HT-29 (cell line): Measurements from ENCODE around the gene SLC10A4. TPM values are rescaled to one million over a fixed set of nuclear protein-coding genes. Genes with fewer than 3 reads are reported as not detected.
"Not testable (repeated sequence)": the region's sequence is repeated elsewhere in the genome, so short reads cannot be mapped to it uniquely, and the experiment has no call there.

Experiments used
- DNase-seq: peaks from one replicate; pipeline ENCODE4 v3.0.0-alpha.2; 2015; ENCODE audit warnings: low spot score
- total RNA-seq: library from RNA; depleted of rRNA; stranded (reverse); fragments of >200 nt; shearing (Covaris generic); gene quantifications from 2 replicates; pipeline ENCODE4 v1.2.3, GENCODE V29; 2014; rRNA removed

The SLC10A4 gene
- not detected in 2 replicates for total RNA-seq

DNA sequence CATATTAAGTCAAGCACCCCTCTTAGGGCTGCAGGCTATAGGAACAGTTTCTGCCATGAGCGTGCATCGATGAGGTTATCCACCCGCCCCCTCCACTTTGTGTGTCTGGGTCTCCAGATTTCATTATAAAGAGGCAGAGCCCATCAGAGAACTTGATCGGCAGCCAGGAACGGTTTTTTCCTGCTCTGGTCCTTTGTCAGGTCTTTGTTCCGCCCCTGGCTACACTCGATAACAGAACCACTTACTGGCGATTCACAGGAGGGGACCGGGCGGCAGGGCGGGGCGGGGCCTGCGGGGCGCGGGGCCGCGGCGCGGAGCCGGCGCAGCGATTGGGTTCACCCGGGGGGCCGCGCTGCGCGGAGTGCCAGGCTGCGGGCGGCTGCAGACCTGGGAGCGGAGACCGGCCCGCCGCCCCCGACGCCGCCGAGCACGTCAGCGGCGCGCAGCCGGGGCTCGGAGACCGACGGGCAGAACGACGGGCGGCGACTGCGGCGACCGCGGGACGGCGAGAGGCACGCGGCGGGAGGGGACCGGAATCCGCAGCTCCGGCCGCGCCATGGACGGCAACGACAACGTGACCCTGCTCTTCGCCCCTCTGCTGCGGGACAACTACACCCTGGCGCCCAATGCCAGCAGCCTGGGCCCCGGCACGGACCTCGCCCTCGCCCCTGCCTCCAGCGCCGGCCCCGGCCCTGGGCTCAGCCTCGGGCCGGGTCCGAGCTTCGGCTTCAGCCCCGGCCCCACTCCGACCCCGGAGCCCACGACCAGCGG, at the start of gene SLC10A4:
SLC10A4 (plus strand) TSS at position 338 of the 771 bp plus-strand sequence; CDS start at position 557, 219 bp downstream.
- DNase-seq = no peak

DNA sequence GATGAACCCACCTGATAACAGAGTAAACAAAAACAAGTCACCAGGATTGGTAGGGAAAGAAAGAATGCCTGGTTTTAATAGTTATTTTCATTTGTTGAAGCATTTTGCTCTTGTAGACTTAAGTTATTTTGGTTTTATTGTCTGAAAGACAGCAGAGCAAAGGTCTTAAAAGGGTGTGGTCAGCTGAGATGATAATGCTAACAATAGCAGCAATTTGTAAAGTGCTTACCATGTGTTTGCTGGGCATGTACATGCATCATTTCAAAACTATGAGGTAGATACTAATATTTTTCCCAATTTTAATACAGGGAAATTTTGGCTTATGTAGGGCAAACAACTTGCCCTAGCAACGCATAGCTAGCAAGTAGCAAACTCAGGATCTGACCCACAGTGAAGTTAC, 46.8 kb upstream of the SLC10A4 start:
- DNase-seq = no peak

DNA sequence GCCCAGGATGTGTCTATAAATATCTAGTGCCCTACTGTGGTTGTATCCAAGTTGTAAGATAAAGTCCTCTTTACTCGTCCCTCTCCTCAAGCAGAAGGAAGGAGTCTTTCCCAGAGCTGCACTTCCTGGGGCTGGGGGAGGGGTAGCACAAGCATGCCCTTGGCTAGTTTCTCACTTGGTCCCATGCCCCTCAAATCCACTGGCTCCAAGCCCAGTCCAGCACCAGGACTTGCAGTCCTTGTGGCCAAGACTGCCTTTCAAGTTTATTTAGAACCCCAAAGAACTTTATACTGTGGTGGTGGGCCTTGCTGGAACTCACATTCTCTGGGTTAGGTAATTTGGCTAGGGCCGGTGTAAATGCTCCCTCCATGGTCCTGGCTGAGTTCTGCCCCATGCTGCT, 43.2 kb upstream of the SLC10A4 start:
- DNase-seq = no peak

- not testable (repeated sequence) for DNase-seq
Measured at GRCh38 chr4:48440914-48441313, 42.2 kb upstream of the SLC10A4 start.

DNA sequence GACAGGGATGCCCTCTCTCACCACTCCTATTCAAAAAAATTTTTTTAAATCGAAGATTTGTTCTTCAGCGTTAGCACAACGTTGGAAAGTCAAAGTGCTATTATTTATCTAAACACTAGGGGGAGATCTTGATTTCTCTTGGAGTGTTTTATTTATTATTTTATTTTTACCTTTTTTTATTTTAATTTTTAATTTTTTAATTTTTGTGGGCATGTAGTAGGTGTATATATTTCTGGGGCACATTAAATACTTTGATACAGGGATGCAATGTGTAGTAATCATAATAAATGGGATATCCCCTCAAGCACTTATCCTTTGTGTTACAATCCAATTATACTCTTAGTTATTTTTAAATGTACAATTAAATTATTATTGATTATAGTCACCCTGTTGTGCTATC, 37.4 kb upstream of the SLC10A4 start:
- DNase-seq = peak; percentile 30

DNA sequence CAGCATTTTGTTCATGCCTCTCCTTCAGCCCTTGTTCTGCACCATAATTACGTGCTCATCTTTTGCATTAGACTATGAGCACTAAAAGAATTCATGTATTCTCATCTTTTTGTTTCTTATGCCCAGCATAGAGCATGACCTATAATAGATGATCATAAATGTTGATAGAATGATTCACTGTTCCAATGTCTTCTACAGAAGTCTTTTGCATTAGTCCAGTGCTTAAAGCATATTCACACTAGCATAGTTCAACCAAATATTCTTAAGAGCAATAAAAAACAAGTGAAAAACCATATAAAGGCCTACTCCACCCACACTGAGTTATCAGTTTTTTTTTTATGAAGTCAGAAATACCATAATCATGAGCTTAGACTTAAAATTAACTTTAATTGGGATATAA, 36.5 kb upstream of the SLC10A4 start:
- no peak for DNase-seq

- no peak for DNase-seq
Measured at GRCh38 chr4:48449151-48449550, 34.0 kb upstream of the SLC10A4 start.

DNA sequence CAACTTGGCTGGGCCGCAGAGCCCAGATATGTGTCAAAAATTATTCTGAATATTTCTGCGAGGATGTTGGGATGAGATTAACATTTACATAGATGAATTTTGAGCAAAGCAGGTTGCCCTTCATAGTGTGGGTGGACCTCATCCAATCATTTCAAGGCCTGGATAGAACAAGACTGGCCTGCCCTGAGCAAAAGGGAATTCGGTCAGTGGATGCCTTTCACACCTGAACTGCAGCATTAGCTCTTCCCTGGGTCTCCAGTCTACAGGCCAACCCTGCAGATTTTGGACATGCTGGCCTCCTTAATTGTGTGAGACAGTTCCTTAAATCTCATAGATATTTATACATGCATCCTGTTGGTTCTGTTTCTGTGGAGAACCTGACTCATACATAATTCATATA, 32.4 kb upstream of the SLC10A4 start:
- DNase-seq = no peak

GRCh38 chr4:48451656-48452055, 31.5 kb upstream of the SLC10A4 start:
- DNase-seq = not testable (repeated sequence)

GRCh38 chr4:48454591-48454990, 28.6 kb upstream of the SLC10A4 start:
- no peak for DNase-seq

DNA sequence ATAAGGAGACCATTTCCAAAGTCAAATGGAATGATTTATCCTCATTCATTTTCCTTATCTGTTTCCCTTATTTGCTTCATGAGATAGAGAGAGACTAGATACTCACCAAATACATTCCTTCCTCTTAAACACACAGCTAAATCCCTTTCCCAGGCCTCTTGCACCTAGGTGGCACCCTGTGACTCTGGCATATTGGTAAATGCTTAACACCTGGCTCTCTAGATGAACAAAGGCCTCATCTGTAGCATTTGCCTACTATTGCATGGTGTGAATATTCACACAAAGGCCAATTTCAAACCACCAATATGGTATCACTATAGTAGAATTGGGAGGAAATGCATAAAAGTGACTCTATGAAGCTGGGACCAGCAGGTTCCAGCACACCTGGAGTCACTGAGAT, 22.1 kb upstream of the SLC10A4 start:
- peak; percentile 3 for DNase-seq

DNA sequence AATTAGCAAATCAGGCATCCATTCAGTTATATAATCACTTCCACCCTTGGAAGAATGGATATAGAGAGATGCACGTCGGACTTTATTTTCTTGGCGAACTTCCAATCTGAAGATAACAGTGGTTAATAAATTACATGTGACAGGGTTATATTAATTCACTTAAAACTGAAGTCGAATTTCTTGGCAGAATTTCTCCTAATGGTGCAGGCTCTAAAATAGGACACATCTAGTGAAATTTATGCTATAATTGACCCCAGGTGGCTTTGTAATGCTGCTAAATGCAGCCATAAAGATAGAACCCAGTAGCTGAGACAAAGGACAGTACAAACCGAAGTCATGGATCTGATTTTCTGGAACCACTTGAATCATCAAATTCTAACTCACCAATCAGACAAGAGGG, 20.8 kb upstream of the SLC10A4 start:
- DNase-seq = peak; percentile 12

DNA sequence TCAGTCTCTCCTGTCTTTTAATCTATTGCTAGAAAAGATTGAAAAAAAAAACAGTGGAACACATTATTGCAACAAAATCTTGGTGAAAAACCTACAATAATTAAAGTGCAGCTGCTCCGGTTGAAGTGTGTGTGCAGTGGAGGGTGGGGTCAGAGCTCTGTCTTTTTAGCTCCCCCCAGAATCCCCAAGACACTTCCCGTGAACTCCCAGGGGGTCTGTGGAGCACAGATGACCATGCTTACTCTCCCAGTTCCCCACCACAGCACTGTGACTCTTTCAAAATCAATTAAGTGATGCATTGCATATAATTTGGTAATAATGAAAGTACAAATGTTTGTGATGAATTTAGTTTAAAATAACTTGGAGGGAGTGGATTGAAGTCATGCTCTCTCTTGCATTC, 15.7 kb upstream of the SLC10A4 start:
- no peak for DNase-seq

- no peak for DNase-seq
Measured at GRCh38 chr4:48467891-48468290, 15.3 kb upstream of the SLC10A4 start.

- no peak for DNase-seq
Measured at GRCh38 chr4:48470137-48470536, 13.0 kb upstream of the SLC10A4 start.

DNA sequence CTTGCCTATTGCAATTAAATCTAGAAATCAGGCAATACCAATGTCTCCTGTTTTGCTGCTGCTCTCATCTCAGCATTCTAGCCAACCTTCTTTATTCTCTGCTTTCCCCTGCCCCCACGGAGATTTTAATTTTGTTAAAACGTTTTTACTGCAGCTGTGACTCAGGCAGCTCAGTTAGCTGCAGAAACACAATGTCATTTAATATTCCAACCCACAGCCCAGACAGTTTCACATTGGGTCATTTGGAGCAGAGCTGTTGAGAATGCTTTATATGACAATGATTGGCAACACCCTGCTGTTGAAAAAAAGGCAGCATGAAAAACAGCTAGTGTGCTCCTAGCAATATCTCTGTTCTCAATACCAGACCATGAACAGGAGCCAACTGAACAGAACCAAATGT, 12.6 kb upstream of the SLC10A4 start:
- no peak for DNase-seq

DNA sequence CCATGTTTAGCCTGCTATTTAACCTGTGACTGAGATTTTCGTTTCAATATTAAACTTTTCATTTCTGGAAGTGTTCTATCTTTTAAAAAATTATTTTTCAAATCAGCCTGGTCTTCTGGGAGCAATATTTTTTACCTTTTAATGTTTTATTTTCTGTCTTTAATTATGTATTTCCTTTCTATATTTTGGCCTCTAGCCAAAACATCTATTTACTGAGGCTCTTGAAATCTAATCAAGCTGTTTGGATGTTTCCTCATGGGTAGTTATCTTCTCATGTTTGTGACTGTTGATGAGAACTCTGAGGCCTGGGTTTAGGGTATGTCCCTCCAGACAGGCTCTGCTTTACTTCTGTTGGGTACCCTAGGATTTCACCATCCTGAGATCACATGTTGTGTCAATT, 10.3 kb upstream of the SLC10A4 start:
- DNase-seq = no peak

DNA sequence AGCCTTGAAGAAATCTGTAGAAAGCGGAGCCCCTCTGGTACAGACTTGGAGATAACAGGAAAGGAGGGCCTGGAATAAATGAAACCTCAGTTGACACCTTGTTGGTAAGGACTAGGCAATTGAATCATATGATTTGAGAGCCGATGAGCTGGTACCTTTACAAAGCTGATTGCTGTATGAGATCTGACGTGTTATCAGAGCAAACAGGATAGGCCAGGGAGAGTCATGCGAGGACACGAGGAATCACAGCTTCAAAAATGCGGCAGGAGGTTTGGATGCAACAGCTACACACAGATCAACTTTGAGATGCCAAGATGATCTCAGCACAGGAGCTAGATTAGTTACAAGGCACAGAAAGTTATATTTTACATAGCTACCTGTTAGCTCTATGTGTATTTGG, 7.4 kb upstream of the SLC10A4 start:
- no peak for DNase-seq

- no peak for DNase-seq
Measured at GRCh38 chr4:48478273-48478672, 4.9 kb upstream of the SLC10A4 start.

GRCh38 chr4:48481581-48481980, 1.6 kb upstream of the SLC10A4 start:
- DNase-seq = no peak

GRCh38 chr4:48483777-48484493, 792 bp downstream of the SLC10A4 start:
- DNase-seq = no peak

DNA sequence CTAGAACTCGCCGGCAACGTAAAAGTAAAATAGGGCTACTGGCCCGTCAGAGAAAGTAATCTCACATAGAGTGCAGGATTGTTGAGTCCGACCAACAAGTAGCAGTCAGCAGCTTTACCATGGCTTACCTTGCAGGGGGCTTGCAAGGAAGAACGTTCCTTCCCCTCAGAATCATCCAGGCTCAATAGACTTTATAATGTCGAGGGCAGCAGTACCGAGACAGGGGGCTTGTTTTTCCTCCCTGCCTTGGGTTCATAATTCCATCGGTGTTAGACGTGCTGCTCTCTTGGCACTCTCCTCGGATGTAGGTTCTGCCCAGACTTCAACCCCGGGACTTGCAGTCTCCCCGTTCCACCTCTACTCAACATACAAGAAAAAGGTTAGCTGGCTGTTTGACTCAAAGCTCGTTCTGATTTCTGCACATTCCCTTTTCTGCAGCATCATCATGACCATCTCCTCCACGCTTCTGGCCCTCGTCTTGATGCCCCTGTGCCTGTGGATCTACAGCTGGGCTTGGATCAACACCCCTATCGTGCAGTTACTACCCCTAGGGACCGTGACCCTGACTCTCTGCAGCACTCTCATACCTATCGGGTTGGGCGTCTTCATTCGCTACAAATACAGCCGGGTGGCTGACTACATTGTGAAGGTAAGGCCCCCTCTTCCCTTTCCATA, 1.5 kb downstream of the SLC10A4 start:
- DNase-seq = no peak

DNA sequence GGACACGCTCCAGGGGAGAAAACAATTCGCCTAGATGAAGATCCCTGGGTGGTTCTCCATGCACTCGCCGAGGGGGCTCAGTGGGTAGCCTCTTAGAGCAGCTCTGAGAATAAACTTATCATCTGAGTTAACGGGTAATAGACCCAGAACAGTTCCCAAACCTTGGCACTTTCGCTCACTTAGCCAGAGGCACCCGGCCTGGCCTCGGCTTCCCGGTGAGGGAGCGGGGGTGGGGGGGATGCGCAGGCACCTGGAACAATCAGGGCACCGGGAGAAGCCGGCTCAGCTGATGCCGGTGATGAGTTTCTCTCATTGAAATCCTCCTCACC, 6.5 kb downstream of the SLC10A4 start:
- no peak for DNase-seq
